CMK (cell line): ENCODE results near the gene EIF1AX.
"Not testable (repeated sequence)": the region's sequence is repeated elsewhere in the genome, so short reads cannot be mapped to it uniquely, and the experiment has no call there.

Source experiments
- DNase-seq: peaks from one replicate; pipeline ENCODE4 v3.0.0-alpha.2; 2010; ENCODE audit warnings: low read depth

The EIF1AX gene

GRCh38 chrX:20126833-20127232, 14.8 kb downstream of the EIF1AX start:
- not testable (repeated sequence) for DNase-seq

GRCh38 chrX:20124964-20125363, 16.7 kb downstream of the EIF1AX start:
- no peak for DNase-seq

GRCh38 chrX:20118065-20118824, 23.4 kb downstream of the EIF1AX start:
- no peak for DNase-seq

GRCh38 chrX:20116577-20117240, 24.9 kb downstream of the EIF1AX start, which contains the start of gene MAP7D2:
MAP7D2 (minus strand) TSS chrX:20116907; CDS start chrX:20116879, 28 bp downstream.
- no peak for DNase-seq

- no peak for DNase-seq
Measured at GRCh38 chrX:20116087-20116576, 25.5 kb downstream of the EIF1AX start.

GRCh38 chrX:20112022-20112774, 29.4 kb downstream of the EIF1AX start:
- DNase-seq = no peak

- no peak for DNase-seq
Measured at GRCh38 chrX:20111271-20111670, 30.4 kb downstream of the EIF1AX start.

GRCh38 chrX:20101934-20102581, 39.6 kb downstream of the EIF1AX start:
- no peak for DNase-seq

- no peak for DNase-seq
Measured at GRCh38 chrX:20091499-20091898, 50.1 kb downstream of the EIF1AX start.

- DNase-seq = no peak
Measured at GRCh38 chrX:20089845-20090244, 51.8 kb downstream of the EIF1AX start.

GRCh38 chrX:20080277-20080676, 61.4 kb downstream of the EIF1AX start:
- no peak for DNase-seq
